ENCODE results near the gene CDKN2B.
"Not testable (repeated sequence)": the region's sequence is repeated elsewhere in the genome, so short reads cannot be mapped to it uniquely, and the experiment has no call there.

CDKN2B gene

DNA sequence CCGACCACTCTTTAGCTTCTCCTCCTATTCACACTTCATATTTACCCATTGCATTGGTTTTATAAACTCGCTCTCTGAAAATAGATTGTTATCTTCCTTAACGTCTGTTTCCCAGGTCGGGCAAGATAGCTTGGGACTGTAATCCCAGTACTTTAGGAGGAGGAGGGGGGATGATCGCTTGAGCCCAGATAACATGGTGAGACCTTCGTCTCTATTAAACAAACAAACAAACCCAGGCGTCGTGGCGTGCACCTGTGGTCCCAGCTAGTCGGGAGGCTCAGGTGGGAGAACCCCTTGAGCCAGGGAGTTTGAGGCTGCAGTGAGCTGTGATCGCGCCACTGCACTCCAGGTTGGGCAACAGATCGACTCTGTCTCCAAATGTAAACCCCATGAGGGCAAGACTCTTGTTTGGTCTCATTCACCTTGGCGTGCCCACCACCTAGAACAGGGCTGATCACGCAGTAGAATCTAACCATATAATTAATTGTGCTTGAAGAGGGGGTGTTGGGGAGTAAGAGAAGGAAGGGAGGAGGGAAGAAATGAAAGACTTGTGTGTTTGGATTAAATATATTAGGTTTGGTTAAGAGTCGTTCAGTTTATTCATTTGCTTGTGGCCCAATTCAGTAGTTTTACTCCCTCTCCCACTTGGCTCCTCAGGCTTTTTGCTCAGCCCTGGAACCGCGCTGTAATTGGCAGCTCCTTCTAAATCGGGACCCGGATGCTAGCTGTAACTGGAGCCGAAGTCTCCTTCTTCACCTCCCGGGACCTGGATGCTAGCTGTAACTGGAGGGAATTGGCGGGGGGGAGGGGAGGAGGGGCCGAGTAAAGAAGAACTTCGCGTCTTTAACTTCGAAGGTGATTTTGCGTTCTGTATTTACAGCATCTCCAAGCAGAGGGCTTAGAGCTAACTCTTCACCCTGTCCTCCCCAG, 39.8 kb downstream of the CDKN2B start:
- DNase-seq (ENCODE audit: low read depth) = peak; percentile 82

DNA sequence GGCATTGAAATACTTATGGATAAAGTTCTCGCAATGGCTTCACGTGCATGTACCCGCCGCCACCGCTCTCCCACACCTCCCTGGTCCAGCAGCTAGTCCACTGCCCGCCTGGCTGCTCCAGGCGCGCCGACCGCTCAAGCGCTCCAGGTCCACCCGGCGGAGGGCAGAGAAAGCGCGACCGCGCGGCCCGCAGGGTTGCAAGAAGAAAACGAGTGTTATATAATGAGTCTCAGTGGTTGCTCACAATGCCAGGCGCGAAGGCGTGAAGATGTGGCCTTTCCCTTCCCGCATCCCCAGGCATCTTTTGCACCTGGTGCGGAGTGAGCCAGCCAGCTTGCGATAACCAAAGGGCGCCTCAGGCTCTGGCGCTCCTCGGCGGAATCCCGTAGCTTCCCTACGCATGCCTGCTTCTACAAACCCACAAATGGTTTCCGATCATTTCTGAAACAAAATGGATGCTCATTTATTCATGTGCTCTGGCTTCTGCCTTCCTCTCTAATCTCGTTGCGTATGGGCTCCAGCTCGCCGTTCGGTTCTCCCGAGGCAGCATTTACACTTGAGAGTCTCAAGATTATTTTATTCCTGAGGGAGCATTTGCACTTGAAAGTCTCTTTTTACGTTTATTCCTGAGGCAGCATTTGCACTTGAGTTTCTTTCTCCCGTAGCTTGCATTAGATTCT, 40.6 kb downstream of the CDKN2B start:
- peak; percentile 52 for DNase-seq (ENCODE audit: low read depth)

DNA sequence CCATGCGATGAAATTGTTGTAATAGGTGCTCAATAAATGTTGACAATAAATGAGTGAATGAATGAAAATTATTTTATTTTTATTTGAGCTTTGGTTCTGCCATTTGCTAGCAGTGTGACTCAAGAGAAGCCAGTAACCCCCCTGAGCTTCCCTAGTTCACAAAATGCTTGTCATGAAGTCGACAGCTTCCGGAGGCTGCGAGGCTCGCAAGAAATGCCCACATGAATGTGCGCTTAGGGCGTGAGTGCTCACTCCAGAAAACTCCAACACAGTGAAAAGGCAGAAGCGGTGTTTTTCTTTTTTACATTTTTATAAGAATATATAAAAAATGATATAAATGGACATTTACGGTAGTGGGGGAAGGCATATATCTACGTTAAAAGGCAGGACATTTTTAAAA, 41.4 kb downstream of the CDKN2B start:
- DNase-seq (ENCODE audit: low read depth) = peak; percentile 56

DNA sequence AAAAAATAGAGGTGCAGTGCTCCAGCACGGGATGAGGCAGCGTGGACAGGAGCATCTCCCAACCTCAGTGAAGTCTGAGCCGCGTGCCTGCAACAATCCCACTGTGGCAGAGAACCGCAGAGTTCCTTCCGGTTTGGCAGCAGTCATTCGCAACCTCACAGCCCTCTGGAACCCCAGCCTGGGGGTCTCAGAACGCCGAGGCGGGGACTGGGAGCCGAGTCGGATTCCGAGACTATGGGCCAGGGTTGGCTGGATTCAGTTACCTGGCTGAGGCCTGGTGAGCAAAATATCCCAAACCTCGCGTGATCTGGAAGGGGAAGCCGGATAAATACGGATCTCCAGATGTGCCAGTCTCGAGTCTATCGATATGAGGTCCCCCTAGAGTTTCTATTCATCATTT, 41.9 kb downstream of the CDKN2B start:
- DNase-seq (ENCODE audit: low read depth) = peak; percentile 28

DNA sequence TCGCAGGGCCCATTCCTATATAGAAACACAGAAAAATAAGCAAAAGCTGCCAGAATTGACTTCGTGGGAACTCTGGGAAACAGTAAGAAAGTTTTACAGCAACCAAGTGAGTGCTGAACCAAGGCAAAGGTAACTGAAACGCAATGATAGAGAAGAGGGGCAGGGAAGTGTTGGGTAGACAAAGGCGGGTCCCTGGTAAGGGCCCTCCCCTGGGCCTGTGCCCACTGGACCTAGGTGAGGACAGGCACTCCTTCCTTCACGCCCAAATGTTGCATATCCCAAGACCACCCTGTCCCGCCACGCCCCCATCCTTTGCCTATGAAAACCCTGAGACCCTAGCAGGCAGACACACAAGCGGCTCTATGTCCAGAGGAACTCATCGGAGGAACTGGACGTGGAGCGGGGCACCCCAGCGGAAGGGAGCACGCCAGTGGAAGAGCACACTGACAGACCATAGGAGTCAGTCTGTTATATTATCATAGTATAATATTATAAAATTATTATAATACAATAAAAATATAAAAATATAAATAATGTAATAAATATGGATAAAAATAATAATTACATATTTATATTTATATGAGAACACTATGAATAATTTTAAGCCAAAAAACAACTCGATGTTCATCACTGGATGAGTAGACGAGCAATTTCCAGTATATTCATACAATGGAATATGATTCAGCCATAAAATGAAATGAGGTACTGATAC, 42.8 kb downstream of the CDKN2B start:
- peak; percentile 22 for DNase-seq (ENCODE audit: low read depth)

DNA sequence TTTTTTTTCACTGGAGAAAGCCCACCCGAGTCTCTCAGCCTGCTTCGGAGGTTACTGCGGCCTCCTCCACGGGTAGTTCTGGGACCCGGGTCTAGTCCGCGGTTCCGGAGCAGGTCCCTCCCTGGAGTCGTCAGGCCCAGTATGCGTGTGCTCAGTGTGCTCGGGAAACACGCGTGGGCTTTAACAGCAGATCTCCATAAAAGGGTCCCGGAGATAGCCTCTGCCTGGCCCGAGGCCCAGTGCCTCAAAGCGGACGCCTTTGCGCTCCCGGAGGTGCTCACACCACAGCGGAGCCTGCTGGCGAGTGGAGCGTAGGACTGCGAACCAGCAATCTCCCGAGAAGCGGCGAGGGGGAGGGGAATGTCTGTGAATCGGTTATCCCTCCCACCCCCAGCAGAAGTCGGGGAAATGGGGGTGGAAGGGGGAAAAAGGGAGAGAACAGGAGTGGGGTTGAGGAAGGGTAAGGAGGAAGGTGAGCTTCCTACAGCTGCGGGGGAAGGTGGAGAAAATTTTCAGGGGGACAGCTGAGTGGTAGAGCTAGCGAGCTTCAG, 43.6 kb downstream of the CDKN2B start:
- peak; percentile 92 for DNase-seq (ENCODE audit: low read depth)

DNA sequence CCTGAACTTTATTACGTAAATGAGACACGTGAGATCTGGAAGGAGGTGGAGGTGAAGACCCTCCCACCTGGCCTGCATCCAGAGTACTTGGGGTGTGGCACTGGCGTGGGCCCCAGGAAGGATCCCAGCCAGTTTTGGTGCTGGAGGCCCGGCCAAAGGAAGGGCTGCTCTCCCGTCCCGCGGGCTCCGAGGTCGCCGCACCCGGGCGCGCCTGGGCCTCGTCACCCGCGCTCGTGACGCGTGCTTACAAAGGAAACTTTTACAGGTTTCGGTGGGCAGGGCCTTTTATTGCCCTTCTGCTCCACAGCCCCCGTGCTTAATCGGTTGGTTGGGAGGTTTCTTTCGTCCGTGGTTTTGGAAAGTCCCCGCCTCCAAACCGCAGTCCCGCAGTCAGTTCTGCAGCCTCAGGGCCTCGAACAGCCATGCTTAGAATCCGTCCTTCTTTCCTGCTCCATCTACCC, 44.1 kb downstream of the CDKN2B start:
- peak; percentile 87 for DNase-seq (ENCODE audit: low read depth)

DNA sequence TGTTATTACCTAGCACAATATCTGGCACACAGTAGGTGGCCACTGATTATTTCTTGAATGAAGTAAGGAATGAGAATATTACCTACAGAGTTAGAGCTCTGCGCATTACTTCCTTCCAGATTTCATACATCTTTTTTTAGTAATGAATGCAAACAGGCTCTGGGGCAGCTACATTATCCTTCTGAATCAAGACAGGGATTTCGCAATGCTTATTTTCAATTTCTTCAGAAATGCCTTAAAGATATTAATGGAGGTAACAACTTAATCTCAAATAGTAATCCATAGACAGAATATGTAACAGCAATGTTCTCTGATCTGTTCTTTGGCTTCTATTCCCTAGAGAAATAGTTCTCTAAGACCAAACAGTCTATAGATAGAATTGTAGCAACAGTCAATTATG, 47.5 kb downstream of the CDKN2B start:
- peak; percentile 38 for DNase-seq (ENCODE audit: low read depth)

DNA sequence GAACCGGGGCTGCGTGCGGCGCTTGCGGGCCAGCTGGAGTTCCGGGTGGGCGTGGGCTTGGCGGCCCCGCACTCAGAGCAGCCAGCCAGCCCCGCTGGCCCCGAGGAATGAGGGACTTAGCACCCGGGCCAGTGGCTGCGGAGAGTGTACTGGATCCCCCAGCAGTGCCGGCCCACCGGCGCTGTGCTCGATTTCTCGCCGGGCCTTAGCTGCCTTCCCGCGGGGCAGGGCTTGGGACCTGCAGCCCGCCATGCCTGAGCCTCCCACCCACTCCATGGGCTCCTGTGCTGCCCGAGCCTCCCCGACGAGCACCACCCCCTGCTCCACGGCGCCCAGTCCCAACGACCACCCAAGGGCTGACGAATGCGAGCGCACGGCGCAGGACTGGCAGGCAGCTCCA, 49.8 kb downstream of the CDKN2B start:
- not testable (repeated sequence) for DNase-seq (ENCODE audit: low read depth)

DNA sequence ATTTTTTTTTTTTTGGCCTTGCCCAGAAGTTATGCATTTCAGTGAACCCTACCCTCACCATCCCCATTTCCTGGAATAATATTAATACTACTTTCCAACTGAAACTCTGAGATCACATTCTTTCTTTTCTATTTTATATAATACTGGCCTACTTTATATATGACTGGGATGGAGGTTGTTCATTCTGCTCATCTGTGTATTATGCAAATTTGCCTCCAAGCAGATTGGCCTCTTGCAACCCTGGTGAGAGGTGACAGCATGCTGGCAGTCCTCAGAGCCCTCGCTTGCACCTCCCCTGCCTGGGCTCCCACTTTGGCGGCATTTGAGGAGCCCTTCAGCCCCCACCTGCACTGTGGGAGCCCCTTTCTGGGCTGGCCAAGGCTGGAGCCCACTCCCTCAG, 50.3 kb downstream of the CDKN2B start:
- no peak for DNase-seq (ENCODE audit: low read depth)
